Glomerular visceral epithelial cell (primary cell): ENCODE results near the gene ALOX5AP.
A peak's percentile ranks its signal among the peaks of the same experiment; 100 is the strongest.

Experiments used
- DNase-seq: peaks from one replicate; pipeline ENCODE4 v3.0.0-alpha.2; 2016; ENCODE audit errors: extremely low spot score

Gene ALOX5AP

GRCh38 chr13:30759748-30760147 is 24.4 kb downstream of the ALOX5AP start:
- no peak for DNase-seq

GRCh38 chr13:30762643-30763042 is 27.3 kb downstream of the ALOX5AP start:
- DNase-seq, result no peak

- no peak for DNase-seq
These were observed 28.6 kb downstream of the ALOX5AP start for GRCh38 chr13:30763786-30764413.

- DNase-seq, result no peak
These were observed 30.9 kb downstream of the ALOX5AP start for GRCh38 chr13:30766231-30766630.

- DNase-seq, result no peak
These were observed 35.6 kb downstream of the ALOX5AP start for GRCh38 chr13:30770929-30771328.

GRCh38 chr13:30773561-30773960 is 38.2 kb downstream of the ALOX5AP start:
- no peak for DNase-seq

- no peak for DNase-seq
These were observed 38.9 kb downstream of the ALOX5AP start for GRCh38 chr13:30774214-30774730.

GRCh38 chr13:30776661-30777060 is 41.3 kb downstream of the ALOX5AP start:
- DNase-seq, result no peak

GRCh38 chr13:30779016-30779415 is 43.7 kb downstream of the ALOX5AP start:
- no peak for DNase-seq

GRCh38 chr13:30779608-30780007 is 44.3 kb downstream of the ALOX5AP start:
- no peak for DNase-seq

- no peak for DNase-seq
These were observed 45.1 kb downstream of the ALOX5AP start for GRCh38 chr13:30780338-30780981.

- DNase-seq, result no peak
These were observed 50.0 kb downstream of the ALOX5AP start for GRCh38 chr13:30785191-30785850.

GRCh38 chr13:30786648-30787047 is 51.3 kb downstream of the ALOX5AP start:
- DNase-seq, result no peak

- no peak for DNase-seq
These were observed 52.6 kb downstream of the ALOX5AP start for GRCh38 chr13:30787738-30788525.

- DNase-seq, result no peak
These were observed 54.0 kb downstream of the ALOX5AP start for GRCh38 chr13:30789166-30789862.

GRCh38 chr13:30790592-30790991 is 55.2 kb downstream of the ALOX5AP start:
- DNase-seq, result no peak

GRCh38 chr13:30791354-30792001 is 56.1 kb downstream of the ALOX5AP start:
- no peak for DNase-seq

- peak; percentile 93 for DNase-seq
These were observed 57.1 kb downstream of the ALOX5AP start for GRCh38 chr13:30792285-30793000.

- peak; percentile 91 for DNase-seq
These were observed 60.8 kb downstream of the ALOX5AP start for GRCh38 chr13:30796132-30796572.
